GM12878 (cell line): ENCODE measurements around the gene APBA1.

Source experiments
- EP300 ChIP-seq, 2 experiments: fragments of 150-350 bp in 1 of 2; IDR thresholded peaks; 2 replicates each; pipeline ENCODE4 v1.6.1; 2011 to 2012; ENCODE audit warnings: low read depth in 2 of 2, low read length in 2 of 2, borderline replicate concordance in 1 of 2, improper control_type of control experiment in 1 of 2, inconsistent platforms in 1 of 2; ENCODE audit not compliant: control insufficient read depth in 1 of 2
- FOXK2 ChIP-seq: fragments of 450-650 bp; IDR thresholded peaks from 2 replicates; pipeline ENCODE4 v1.6.1; 2017; ENCODE audit warnings: mild to moderate bottlenecking, moderate library complexity
- HDAC2 ChIP-seq: fragments of 200-600 bp; sonication (generic); IDR thresholded peaks from 2 replicates; pipeline ENCODE4 v1.6.1; 2017
- JUNB ChIP-seq: IDR thresholded peaks from 2 replicates; pipeline ENCODE4 v1.6.1; 2016; ENCODE audit warnings: antibody characterized with exemption, mild to moderate bottlenecking
- NFXL1 ChIP-seq: fragments of 450-650 bp; IDR thresholded peaks from 2 replicates; pipeline ENCODE4 v1.6.1; 2017; ENCODE audit warnings: antibody characterized with exemption, mild to moderate bottlenecking, borderline replicate concordance
- POLR2A ChIP-seq: IDR thresholded peaks from 2 replicates; pipeline ENCODE4 v1.6.1; 2011; ENCODE audit warnings: low read depth, mild to moderate bottlenecking, low read length
- POLR2AphosphoS5 ChIP-seq: IDR thresholded peaks from 2 replicates; pipeline ENCODE4 v1.6.1; 2011; ENCODE audit warnings: mild to moderate bottlenecking, low read length, inconsistent platforms
- REST ChIP-seq: IDR thresholded peaks from 2 replicates; pipeline ENCODE4 v1.6.1; 2012; ENCODE audit warnings: mild to moderate bottlenecking, low read depth, low read length
- RUNX3 ChIP-seq: IDR thresholded peaks from 2 replicates; pipeline ENCODE4 v1.6.1; 2012; ENCODE audit warnings: low read length, inconsistent platforms
- STAT3 ChIP-seq: IDR thresholded peaks from 2 replicates; pipeline ENCODE4 v1.6.1; 2011; ENCODE audit warnings: low read depth, low read length, improper control_type of control experiment
- ZNF207 ChIP-seq: fragments of 450-650 bp; IDR thresholded peaks from 2 replicates; pipeline ENCODE4 v1.6.1; 2014; ENCODE audit warnings: antibody characterized with exemption, mild to moderate bottlenecking, borderline replicate concordance
- ZZZ3 ChIP-seq: IDR thresholded peaks from 2 replicates; pipeline ENCODE4 v1.6.1; 2011; ENCODE audit warnings: low read depth; ENCODE audit not compliant: control insufficient read depth, insufficient read length

DNA sequence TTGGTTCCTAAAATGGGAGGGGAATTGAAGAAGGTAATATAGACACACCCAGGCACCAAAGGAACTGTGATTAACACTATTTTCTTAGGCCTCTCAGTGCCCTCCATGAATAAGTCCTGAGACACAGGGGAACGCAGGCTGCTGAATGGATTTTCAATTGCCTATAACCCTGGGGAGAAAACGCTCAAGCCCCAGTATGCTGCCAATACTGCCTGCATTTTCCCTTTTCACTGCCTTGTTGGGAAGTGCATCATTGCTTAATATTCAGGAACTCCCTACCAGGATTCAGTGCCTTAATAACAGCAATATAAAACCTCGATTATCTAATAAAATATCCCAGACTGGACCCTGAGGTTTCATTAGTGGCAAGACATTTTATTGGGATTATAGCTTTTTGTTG, 25.4 kb downstream of the APBA1 start:
- TF ChIP-seq POLR2AphosphoS5 (no peak), POLR2A (no peak), STAT3 (no peak), FOXK2 (no peak), REST (no peak), ZZZ3 (no peak), ZNF207 (no peak), EP300 (IDR thresholded peaks at IDR 0.05; ENCODE audit: borderline replicate concordance in 1 of 2, control insufficient read depth in 1 of 2, low read depth in 2 of 2, low read length in 2 of 2) (no peak), JUNB (no peak), NFXL1 (no peak), RUNX3 (no peak), HDAC2 (no peak)
